HEK293 (cell line): ENCODE measurements around the gene CABP7.

Experiments
- OVOL3 ChIP-seq: fragments of 450-650 bp; formaldehyde crosslinking; IDR thresholded peaks from 2 replicates; pipeline ENCODE4 v1.5.1; 2016; ENCODE audit warnings: missing biosample characterization, missing genetic modification characterization
- ZBTB17 ChIP-seq: fragments of 450-650 bp; formaldehyde crosslinking; IDR thresholded peaks from 2 replicates; pipeline ENCODE4 v1.5.1; 2016; ENCODE audit warnings: missing biosample characterization, missing genetic modification characterization
- ZFP3 ChIP-seq: fragments of 450-650 bp; formaldehyde crosslinking; IDR thresholded peaks from 2 replicates; pipeline ENCODE4 v1.5.1; 2016; ENCODE audit warnings: low read depth, missing biosample characterization, missing genetic modification characterization
- ZNF121 ChIP-seq: fragments of 450-650 bp; formaldehyde crosslinking; IDR thresholded peaks from 2 replicates; pipeline ENCODE4 v1.5.1; 2016; ENCODE audit warnings: missing biosample characterization, missing genetic modification characterization
- ZNF549 ChIP-seq: fragments of 450-650 bp; IDR thresholded peaks from 2 replicates; pipeline ENCODE4 v1.5.1; 2018; ENCODE audit warnings: missing biosample characterization, missing genetic modification characterization, mild to moderate bottlenecking, inconsistent platforms, moderate library complexity
- TF ChIP-seq, protein P1 (sequence below): fragments of 450-650 bp; formaldehyde crosslinking; IDR thresholded peaks from 2 replicates; pipeline ENCODE4 v1.5.1; 2016; ENCODE audit warnings: missing biosample characterization, missing genetic modification characterization

DNA sequence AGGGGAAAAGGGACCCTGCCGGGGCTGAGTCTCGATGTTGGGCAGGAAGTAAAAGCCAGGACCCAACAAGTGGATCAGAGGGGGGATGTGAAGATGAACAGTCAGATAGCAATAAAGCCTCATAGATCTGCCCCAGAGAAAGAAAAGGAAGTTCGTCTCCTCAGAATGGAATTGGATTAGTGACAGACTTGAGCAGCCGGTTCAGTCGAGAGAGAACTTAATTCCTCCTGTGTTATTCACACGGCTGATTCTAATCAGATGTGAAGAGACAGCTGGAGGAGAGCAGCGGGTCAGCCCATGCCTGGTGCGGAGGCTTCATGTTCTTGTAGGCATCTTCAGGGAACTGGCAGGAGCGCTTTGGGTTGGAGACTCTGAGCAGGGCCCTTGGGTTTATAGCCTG lies 29.3 kb upstream of the CABP7 start:
- no peak for TF ChIP-seq OVOL3
- no peak for TF ChIP-seq ZNF121
- TF ChIP-seq ZNF549, result no peak
- TF ChIP-seq, protein P1, sequence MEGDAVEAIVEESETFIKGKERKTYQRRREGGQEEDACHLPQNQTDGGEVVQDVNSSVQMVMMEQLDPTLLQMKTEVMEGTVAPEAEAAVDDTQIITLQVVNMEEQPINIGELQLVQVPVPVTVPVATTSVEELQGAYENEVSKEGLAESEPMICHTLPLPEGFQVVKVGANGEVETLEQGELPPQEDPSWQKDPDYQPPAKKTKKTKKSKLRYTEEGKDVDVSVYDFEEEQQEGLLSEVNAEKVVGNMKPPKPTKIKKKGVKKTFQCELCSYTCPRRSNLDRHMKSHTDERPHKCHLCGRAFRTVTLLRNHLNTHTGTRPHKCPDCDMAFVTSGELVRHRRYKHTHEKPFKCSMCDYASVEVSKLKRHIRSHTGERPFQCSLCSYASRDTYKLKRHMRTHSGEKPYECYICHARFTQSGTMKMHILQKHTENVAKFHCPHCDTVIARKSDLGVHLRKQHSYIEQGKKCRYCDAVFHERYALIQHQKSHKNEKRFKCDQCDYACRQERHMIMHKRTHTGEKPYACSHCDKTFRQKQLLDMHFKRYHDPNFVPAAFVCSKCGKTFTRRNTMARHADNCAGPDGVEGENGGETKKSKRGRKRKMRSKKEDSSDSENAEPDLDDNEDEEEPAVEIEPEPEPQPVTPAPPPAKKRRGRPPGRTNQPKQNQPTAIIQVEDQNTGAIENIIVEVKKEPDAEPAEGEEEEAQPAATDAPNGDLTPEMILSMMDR, result no peak
- no peak for TF ChIP-seq ZFP3 (tag by site-specific recombination)
- no peak for TF ChIP-seq ZBTB17 (tag by site-specific recombination)
